ENCODE measurements around the gene SLC37A1. TPM values are rescaled to one million over a fixed set of nuclear protein-coding genes. Genes with fewer than 3 reads are reported as not detected.

The SLC37A1 gene
- total RNA-seq, 4 donors from 2014 or later = 10.7 to 21.1 (median 14.0) TPM

DNA sequence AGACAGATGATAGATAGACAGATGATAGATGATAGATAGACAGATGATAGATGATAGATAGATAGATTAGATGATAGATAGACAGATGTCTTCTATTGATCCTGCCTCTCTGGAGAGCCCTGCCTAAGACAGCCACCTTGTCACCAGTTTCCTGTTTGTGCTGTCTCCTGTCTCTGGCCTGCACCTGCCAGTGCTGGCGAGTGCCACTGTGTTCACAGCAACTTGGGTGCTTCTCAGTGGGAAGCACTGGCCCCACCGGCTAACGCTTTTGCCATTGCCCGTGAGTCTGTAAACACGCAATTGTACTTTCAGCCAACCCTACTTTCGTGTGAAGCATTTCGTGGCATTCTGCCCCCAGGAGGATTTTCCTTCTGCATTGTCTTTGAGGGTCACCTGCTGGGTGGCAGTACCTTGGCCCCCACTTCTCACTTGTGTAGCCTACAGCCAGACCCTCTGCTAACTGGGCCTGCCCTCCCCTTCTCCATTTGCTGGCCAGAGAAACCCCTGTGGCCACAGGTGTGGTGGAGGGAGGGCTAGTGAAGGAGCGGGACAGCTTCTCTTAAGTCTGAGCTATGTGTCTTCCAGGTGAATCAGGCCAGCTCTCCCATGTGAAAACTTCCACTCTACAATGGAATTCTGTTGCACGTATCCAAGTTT is 116.4 kb downstream of the SLC37A1 start:
- Histone ChIP-seq H3K9me3 (no peaks in the 10 kb centered on the region), H3K27me3 (peaks cover 0 to 33% (median 0%) of the 10 kb centered on the region in 4 donors), H3K27ac (no peak overlapping the region), H3K36me3 (no peaks in the 10 kb centered on the region), H3K4me3 (no peak overlapping the region), H3K4me1 (no peaks in the 10 kb centered on the region)
- 69 to 77% methylated on average over 9 of the region's 9 CpGs for WGBS, 2 donors
- intact Hi-C loops (cut with DNase I) = no loop called here
- no peak for DNase-seq
- TF ChIP-seq POLR2A (IDR thresholded peaks at IDR 0.05) = no peak
- TF ChIP-seq, protein P1, sequence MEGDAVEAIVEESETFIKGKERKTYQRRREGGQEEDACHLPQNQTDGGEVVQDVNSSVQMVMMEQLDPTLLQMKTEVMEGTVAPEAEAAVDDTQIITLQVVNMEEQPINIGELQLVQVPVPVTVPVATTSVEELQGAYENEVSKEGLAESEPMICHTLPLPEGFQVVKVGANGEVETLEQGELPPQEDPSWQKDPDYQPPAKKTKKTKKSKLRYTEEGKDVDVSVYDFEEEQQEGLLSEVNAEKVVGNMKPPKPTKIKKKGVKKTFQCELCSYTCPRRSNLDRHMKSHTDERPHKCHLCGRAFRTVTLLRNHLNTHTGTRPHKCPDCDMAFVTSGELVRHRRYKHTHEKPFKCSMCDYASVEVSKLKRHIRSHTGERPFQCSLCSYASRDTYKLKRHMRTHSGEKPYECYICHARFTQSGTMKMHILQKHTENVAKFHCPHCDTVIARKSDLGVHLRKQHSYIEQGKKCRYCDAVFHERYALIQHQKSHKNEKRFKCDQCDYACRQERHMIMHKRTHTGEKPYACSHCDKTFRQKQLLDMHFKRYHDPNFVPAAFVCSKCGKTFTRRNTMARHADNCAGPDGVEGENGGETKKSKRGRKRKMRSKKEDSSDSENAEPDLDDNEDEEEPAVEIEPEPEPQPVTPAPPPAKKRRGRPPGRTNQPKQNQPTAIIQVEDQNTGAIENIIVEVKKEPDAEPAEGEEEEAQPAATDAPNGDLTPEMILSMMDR (IDR thresholded peaks at IDR 0.05) = no peak

DNA sequence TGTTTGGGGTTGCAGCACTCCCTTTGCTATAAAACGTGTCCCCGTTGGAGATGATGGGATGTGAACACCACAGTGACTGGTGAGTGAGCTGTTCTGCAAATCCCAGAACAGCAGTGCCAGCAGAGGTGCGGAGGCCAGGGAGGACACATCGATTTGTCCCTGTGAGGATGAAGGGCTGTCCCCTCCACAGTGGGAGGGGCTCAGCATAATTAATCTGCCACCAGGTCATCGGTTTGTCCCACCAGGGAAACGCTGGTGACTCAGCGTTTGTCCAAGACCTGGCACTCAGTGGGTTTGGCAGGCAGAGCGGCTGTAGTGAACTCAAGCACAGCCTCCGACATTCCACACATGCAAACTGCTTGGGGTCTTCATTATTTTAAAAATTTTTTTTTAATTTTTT is 117.0 kb downstream of the SLC37A1 start:
- Histone ChIP-seq H3K4me1 (no peaks in the 10 kb centered on the region), H3K27me3 (peaks cover 0 to 27% (median 0%) of the 10 kb centered on the region in 4 donors), H3K36me3 (no peaks in the 10 kb centered on the region), H3K27ac (no peak overlapping the region), H3K4me3 (no peak overlapping the region), H3K9me3 (no peaks in the 10 kb centered on the region)
- intact Hi-C loops (cut with DNase I) = no loop called here
- DNase-seq = no peak
- WGBS, 2 donors = 59 to 74% methylated on average over 7 to 8 of the region's 9 CpGs
- TF ChIP-seq, protein P1 (IDR thresholded peaks at IDR 0.05) = no peak
- TF ChIP-seq POLR2A (IDR thresholded peaks at IDR 0.05) = no peak

Other genes with a start within 250 kb of the SLC37A1 start
- gene TFF3, start 198.4 kb upstream of the SLC37A1 start, total RNA-seq = 10 to 100 TPM in 1 of 4 donors, 1 to 10 TPM in 2, not detected in 1; 1.4 to 15.1 (median 7.2) TPM
- 1 to 10 TPM in 1 of 4 donors, not detected in 3; 1.7 TPM for gene TFF2, start 162.9 kb upstream of the SLC37A1 start, total RNA-seq
- gene TFF1, start 147.3 kb upstream of the SLC37A1 start, total RNA-seq = not detected
- under 1 TPM in 1 of 4 donors, not detected in 3; 0.09 TPM for gene TMPRSS3, start 117.8 kb upstream of the SLC37A1 start, total RNA-seq
- 1 to 10 TPM in 1 of 4 donors, under 1 TPM in 3; 0.57 to 1.9 (median 0.73) TPM for gene UBASH3A, start 110.0 kb upstream of the SLC37A1 start, total RNA-seq
- under 1 TPM in 1 of 4 donors, not detected in 3; 0.19 TPM for gene RSPH1, start 17.6 kb upstream of the SLC37A1 start, total RNA-seq
- 1 to 10 TPM in 3 of 4 donors, under 1 TPM in 1; 0.61 to 2.9 (median 1.8) TPM for gene PDE9A, start 139.8 kb downstream of the SLC37A1 start, total RNA-seq